Type B pancreatic cell (in vitro differentiated cells): ENCODE measurements around the gene CHD9NB. TPM values are rescaled to one million over a fixed set of nuclear protein-coding genes. Genes with fewer than 3 reads are reported as not detected.

ENCODE experiments used
- DNase-seq: peaks from one replicate; pipeline ENCODE4 v3.0.0; 2021; ENCODE audit warnings: mixed read lengths; ENCODE audit not compliant: unreplicated experiment; ENCODE audit errors: extremely low spot score
- H3K27ac Mint-ChIP-seq: 2 replicates; pipeline ENCODE4 v1.8.0; 2021; ENCODE audit warnings: mild to moderate bottlenecking, mixed read lengths
- H3K27me3 Mint-ChIP-seq: 2 replicates; pipeline ENCODE4 v1.8.0; 2021; ENCODE audit warnings: mixed read lengths
- H3K36me3 Mint-ChIP-seq: 2 replicates; pipeline ENCODE4 v1.8.0; 2021; ENCODE audit warnings: mixed read lengths
- H3K4me1 Mint-ChIP-seq: one replicate; pipeline ENCODE4 v1.8.0; 2021; ENCODE audit warnings: mixed read lengths; ENCODE audit not compliant: unreplicated experiment
- H3K4me3 Mint-ChIP-seq: 2 replicates; pipeline ENCODE4 v1.8.0; 2021; ENCODE audit warnings: mild to moderate bottlenecking, mixed read lengths
- H3K9me3 Mint-ChIP-seq: 2 replicates; pipeline ENCODE4 v1.8.0; 2021; ENCODE audit warnings: mixed read lengths
- CTCF ChIP-seq: fragments of 200-600 bp; sonication (generic); conservative IDR thresholded peaks from 2 replicates; pipeline ENCODE4 v1.5.0; 2021; ENCODE audit warnings: antibody characterized with exemption, mild to moderate bottlenecking
- total RNA-seq: library from RNA; stranded (reverse); gene quantifications from 2 replicates; pipeline ENCODE4 v1.2.1, GENCODE V29; 2021; ENCODE audit warnings: low replicate concordance

The CHD9NB gene
- total RNA-seq, 1 donor from 2014 or later = 4.4 TPM

GRCh38 chr16:53082509-53082908 lies 29.8 kb upstream of the CHD9NB start:
- TF ChIP-seq CTCF = no peak
- Mint-ChIP-seq H3K9me3 (peaks cover 4% of the 10 kb centered on the region), H3K4me3 (peak overlapping the region; percentile 40), H3K4me1 (peaks cover 54% of the 10 kb centered on the region), H3K27me3 (no peaks in the 10 kb centered on the region), H3K36me3 (peaks cover 8% of the 10 kb centered on the region), H3K27ac (peak overlapping the region; percentile 87)
- no peak for DNase-seq

- no peak for TF ChIP-seq CTCF
- Mint-ChIP-seq H3K4me3 (no peak overlapping the region), H3K27me3 (no peaks in the 10 kb centered on the region), H3K36me3 (peaks cover 8% of the 10 kb centered on the region), H3K9me3 (peaks cover 4% of the 10 kb centered on the region), H3K4me1 (peaks cover 52% of the 10 kb centered on the region), H3K27ac (peak overlapping the region; percentile 58)
- DNase-seq = no peak
Observed at GRCh38 chr16:53081686-53082407, 29.1 kb upstream of the CHD9NB start.

GRCh38 chr16:53081032-53081424 lies 28.3 kb upstream of the CHD9NB start:
- peaks cover 4% of the 10 kb centered on the region for H3K9me3 Mint-ChIP-seq
- TF ChIP-seq CTCF = no peak
- peak overlapping the region; percentile 95 for H3K27ac Mint-ChIP-seq
- DNase-seq = no peak
- H3K36me3 Mint-ChIP-seq = peaks cover 8% of the 10 kb centered on the region
- H3K27me3 Mint-ChIP-seq = no peaks in the 10 kb centered on the region
- peak overlapping the region; percentile 71 for H3K4me3 Mint-ChIP-seq
- H3K4me1 Mint-ChIP-seq = peaks cover 46% of the 10 kb centered on the region

GRCh38 chr16:53080345-53081031 lies 27.8 kb upstream of the CHD9NB start:
- Mint-ChIP-seq H3K36me3 (peaks cover 12% of the 10 kb centered on the region), H3K4me1 (peaks cover 41% of the 10 kb centered on the region), H3K9me3 (peaks cover 7% of the 10 kb centered on the region), H3K4me3 (peak overlapping the region; percentile 71), H3K27ac (peak overlapping the region; percentile 95), H3K27me3 (no peaks in the 10 kb centered on the region)
- no peak for TF ChIP-seq CTCF
- DNase-seq = no peak

GRCh38 chr16:53078765-53079485 lies 26.2 kb upstream of the CHD9NB start:
- peaks cover 18% of the 10 kb centered on the region for H3K36me3 Mint-ChIP-seq
- peaks cover 11% of the 10 kb centered on the region for H3K9me3 Mint-ChIP-seq
- H3K27me3 Mint-ChIP-seq = no peaks in the 10 kb centered on the region
- no peak for TF ChIP-seq CTCF
- peak overlapping the region; percentile 95 for H3K27ac Mint-ChIP-seq
- no peak overlapping the region for H3K4me3 Mint-ChIP-seq
- peaks cover 34% of the 10 kb centered on the region for H3K4me1 Mint-ChIP-seq
- DNase-seq = no peak
